Ishikawa (cell line): ENCODE results near the gene RPL22.

Experiments
- CEBPB ChIP-seq: IDR thresholded peaks from 2 replicates; pipeline ENCODE4 v1.6.1; 2012
- CREB1 ChIP-seq: IDR thresholded peaks from 2 replicates; pipeline ENCODE4 v1.6.1; 2012; ENCODE audit warnings: low read depth
- EGR1 ChIP-seq: IDR thresholded peaks from 2 replicates; pipeline ENCODE4 v1.6.1; 2012
- EP300 ChIP-seq: IDR thresholded peaks from 2 replicates; pipeline ENCODE4 v1.6.1; 2012; ENCODE audit warnings: borderline replicate concordance
- FOXM1 ChIP-seq: IDR thresholded peaks from 2 replicates; pipeline ENCODE4 v1.6.1; 2012; ENCODE audit warnings: low read depth, borderline replicate concordance
- RAD21 ChIP-seq: IDR thresholded peaks from 2 replicates; pipeline ENCODE4 v1.6.1; 2012; ENCODE audit warnings: low read depth
- TAF1 ChIP-seq: IDR thresholded peaks from 2 replicates; pipeline ENCODE4 v1.6.1; 2012; ENCODE audit warnings: low read depth, mild to moderate bottlenecking
- TCF12 ChIP-seq: IDR thresholded peaks from 2 replicates; pipeline ENCODE4 v1.6.1; 2012; ENCODE audit warnings: low read depth
- TEAD4 ChIP-seq: IDR thresholded peaks from 2 replicates; pipeline ENCODE4 v1.6.1; 2012
- YY1 ChIP-seq: IDR thresholded peaks from 2 replicates; pipeline ENCODE4 v1.6.1; 2012; ENCODE audit warnings: low read depth
- TF ChIP-seq, protein P1 (sequence below): IDR thresholded peaks from 2 replicates; pipeline ENCODE4 v1.6.1; 2012
- TF ChIP-seq, protein P2 (sequence below): IDR thresholded peaks from 2 replicates; pipeline ENCODE4 v1.6.1; 2012; ENCODE audit warnings: low read depth, mild to moderate bottlenecking

DNA sequence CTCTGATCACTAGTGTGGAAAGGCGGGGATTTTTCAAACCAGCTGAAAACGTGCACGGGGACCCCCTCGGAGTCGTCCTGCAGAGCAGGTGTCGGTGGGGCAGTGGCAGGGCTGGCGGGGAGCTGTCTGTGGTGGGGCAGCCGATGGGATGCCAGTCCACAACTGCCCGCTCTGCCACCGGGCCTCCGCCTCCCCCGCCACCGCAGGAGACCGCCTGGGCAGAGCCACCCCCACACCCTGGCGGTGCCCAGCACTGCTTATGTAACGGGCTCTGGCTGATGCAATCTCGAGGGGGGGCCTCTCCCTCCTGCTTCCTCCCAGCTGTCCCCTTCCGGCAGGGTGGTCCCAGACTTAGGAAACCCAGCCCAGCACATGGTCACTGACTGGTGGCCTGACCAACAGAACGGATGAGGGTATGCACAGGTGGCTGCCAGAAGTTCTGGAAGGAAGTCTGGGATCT is 28.6 kb downstream of the RPL22 start:
- no peak for TF ChIP-seq EP300
- TF ChIP-seq RAD21 = no peak
- no peak for TF ChIP-seq TCF12
- TF ChIP-seq FOXM1 = no peak
- TF ChIP-seq, protein P1, sequence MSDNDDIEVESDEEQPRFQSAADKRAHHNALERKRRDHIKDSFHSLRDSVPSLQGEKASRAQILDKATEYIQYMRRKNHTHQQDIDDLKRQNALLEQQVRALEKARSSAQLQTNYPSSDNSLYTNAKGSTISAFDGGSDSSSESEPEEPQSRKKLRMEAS = 0 out of 2 replicates have a peak, but pooled peaks have one; percentile 15
- TF ChIP-seq CREB1 = no peak
- 0 out of 2 replicates have a peak, but pooled peaks have one; percentile 50 for TF ChIP-seq CEBPB
- peak; percentile 63 for TF ChIP-seq EGR1
- TF ChIP-seq TAF1 = no peak
- TF ChIP-seq TEAD4 = no peak
- TF ChIP-seq, protein P2, sequence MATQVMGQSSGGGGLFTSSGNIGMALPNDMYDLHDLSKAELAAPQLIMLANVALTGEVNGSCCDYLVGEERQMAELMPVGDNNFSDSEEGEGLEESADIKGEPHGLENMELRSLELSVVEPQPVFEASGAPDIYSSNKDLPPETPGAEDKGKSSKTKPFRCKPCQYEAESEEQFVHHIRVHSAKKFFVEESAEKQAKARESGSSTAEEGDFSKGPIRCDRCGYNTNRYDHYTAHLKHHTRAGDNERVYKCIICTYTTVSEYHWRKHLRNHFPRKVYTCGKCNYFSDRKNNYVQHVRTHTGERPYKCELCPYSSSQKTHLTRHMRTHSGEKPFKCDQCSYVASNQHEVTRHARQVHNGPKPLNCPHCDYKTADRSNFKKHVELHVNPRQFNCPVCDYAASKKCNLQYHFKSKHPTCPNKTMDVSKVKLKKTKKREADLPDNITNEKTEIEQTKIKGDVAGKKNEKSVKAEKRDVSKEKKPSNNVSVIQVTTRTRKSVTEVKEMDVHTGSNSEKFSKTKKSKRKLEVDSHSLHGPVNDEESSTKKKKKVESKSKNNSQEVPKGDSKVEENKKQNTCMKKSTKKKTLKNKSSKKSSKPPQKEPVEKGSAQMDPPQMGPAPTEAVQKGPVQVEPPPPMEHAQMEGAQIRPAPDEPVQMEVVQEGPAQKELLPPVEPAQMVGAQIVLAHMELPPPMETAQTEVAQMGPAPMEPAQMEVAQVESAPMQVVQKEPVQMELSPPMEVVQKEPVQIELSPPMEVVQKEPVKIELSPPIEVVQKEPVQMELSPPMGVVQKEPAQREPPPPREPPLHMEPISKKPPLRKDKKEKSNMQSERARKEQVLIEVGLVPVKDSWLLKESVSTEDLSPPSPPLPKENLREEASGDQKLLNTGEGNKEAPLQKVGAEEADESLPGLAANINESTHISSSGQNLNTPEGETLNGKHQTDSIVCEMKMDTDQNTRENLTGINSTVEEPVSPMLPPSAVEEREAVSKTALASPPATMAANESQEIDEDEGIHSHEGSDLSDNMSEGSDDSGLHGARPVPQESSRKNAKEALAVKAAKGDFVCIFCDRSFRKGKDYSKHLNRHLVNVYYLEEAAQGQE = peak; percentile 39; the same call in 1 of the 2 replicates
- no peak for TF ChIP-seq YY1
